ENCODE measurements around the gene PAN3.
A peak's percentile ranks its signal among the peaks of the same experiment; 100 is the strongest.

DNA sequence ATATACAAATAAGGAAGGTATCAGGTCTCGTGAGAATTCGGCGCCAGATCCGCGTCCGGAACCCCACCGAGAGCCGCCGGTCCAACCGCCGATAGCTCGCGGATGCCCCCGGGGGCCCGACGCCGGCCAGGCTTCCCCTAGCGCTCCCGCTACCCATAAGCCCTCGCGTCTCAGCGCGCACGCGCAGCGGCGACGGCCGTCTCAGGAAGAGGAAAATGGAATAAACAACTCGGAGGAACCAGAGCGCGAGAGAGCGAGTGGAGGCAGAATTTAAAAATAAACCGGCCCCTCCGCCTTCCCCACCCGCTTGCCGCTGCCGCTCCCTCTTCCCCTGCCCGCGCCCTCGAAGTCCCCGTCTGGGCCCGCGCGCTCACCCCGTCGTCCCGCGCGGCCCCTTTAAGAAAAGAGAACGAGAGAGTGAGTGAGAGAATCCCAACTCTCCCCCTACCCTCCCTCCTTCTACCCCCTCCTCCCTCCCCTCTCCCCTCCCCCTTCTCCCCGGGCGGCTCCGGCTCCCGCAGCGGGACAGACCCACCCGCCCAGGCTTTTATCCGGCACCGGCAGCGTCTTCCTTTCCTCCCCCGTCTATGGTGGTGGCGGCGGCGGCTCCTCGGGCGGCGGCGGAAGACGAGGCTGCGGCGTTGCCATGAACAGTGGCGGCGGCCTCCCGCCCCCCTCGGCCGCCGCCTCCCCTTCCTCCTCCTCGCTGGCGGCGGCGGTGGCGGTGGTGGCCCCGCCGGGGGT lies at the start of gene PAN3:
- TF ChIP-seq, protein P1, sequence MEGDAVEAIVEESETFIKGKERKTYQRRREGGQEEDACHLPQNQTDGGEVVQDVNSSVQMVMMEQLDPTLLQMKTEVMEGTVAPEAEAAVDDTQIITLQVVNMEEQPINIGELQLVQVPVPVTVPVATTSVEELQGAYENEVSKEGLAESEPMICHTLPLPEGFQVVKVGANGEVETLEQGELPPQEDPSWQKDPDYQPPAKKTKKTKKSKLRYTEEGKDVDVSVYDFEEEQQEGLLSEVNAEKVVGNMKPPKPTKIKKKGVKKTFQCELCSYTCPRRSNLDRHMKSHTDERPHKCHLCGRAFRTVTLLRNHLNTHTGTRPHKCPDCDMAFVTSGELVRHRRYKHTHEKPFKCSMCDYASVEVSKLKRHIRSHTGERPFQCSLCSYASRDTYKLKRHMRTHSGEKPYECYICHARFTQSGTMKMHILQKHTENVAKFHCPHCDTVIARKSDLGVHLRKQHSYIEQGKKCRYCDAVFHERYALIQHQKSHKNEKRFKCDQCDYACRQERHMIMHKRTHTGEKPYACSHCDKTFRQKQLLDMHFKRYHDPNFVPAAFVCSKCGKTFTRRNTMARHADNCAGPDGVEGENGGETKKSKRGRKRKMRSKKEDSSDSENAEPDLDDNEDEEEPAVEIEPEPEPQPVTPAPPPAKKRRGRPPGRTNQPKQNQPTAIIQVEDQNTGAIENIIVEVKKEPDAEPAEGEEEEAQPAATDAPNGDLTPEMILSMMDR (IDR thresholded peaks at IDR 0.05): peak in 1 of 6 experiments; percentile 12
- peak in 1 of 2 donors; percentile 76 for TF ChIP-seq POLR2A (IDR thresholded peaks at IDR 0.05)
